GM10266 (cell line): ENCODE data around the gene HACE1.
"Not testable (repeated sequence)": the region's sequence is repeated elsewhere in the genome, so short reads cannot be mapped to it uniquely, and the experiment has no call there.

Source experiments
- DNase-seq: peaks from one replicate; pipeline ENCODE4 v3.0.0; 2012; ENCODE audit errors: extremely low spot score
- TF ChIP-seq, protein P1 (sequence below): IDR thresholded peaks from 2 replicates; pipeline ENCODE4 v1.5.1; 2012; ENCODE audit warnings: mild to moderate bottlenecking, low read depth; ENCODE audit not compliant: control insufficient read depth, insufficient read depth; ENCODE audit errors: missing control alignments

Gene HACE1

DNA sequence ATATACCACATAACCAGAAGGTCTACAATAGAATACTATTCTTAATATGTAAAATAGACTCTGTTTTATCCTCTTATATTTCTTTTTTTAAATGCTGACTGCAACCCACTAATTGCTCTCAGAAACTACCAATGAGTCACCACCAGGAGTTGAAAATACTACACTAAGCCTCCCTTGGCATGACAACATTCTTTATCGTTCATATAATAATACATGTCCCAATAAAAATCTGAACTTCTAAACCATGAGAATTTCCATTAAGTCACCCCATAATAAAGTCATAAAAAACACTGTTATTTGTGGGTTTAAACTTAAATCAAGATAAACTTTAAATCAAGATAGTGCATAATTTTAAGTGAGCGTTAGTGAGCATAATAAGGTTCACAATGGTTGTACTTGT is 4.2 kb downstream of the HACE1 start:
- TF ChIP-seq, protein P1, sequence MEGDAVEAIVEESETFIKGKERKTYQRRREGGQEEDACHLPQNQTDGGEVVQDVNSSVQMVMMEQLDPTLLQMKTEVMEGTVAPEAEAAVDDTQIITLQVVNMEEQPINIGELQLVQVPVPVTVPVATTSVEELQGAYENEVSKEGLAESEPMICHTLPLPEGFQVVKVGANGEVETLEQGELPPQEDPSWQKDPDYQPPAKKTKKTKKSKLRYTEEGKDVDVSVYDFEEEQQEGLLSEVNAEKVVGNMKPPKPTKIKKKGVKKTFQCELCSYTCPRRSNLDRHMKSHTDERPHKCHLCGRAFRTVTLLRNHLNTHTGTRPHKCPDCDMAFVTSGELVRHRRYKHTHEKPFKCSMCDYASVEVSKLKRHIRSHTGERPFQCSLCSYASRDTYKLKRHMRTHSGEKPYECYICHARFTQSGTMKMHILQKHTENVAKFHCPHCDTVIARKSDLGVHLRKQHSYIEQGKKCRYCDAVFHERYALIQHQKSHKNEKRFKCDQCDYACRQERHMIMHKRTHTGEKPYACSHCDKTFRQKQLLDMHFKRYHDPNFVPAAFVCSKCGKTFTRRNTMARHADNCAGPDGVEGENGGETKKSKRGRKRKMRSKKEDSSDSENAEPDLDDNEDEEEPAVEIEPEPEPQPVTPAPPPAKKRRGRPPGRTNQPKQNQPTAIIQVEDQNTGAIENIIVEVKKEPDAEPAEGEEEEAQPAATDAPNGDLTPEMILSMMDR: no peak
- DNase-seq: no peak

DNA sequence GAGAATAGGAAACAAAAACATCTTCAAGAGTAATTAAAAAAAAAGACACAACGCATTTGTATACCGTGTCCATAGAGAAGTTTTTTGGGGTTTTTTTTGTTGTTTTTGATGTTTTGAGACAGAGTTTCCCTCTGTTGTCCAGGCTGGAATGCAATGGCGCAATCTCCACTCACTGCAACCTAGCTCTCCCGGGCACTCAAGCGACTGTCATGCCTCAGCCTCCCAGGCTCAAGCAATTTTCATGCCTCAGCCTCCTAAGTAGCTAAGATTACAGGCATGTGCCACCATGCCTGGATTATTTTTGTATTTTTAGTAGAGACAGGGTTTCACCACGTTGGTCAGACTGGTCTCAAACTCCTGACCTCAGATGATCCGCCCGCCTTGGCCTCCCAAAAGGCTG is 12.0 kb downstream of the HACE1 start:
- not testable (repeated sequence) for DNase-seq

DNA sequence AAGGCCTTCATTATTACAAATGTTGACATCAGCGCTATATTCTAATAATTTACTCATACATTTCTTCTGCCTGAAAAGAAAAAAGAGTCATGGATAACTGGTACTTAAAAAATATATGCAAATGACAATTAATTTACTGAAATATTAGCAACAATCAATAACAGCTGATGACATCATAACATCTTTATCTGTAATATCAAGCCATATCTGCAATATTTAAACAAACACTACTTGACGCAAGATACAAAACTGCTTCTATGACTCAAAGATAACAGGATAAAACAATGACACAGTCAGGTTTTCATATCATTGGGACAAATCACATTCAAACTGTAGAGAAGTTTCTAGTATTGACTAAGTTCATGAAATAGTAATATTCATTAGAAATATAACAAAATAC is 16.5 kb downstream of the HACE1 start:
- DNase-seq: no peak
- TF ChIP-seq, protein P1: no peak

DNA sequence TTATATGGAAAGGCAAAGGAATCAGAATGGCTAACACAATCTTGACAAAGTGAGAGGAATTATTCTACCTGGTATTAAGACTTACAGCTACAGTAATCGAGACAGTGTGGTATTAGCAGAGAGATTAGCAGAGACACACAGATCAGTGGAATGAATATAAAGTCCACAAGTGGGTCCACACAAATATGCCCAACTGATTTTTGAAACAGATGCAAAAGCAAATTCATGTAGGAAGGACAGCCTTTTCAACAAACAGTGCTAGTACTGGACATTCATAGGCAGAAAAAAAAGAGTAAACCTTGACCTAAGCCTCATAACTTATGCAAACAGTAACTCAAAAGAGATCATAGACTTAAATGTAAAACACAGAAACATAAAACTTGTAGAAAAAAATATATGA is 22.6 kb downstream of the HACE1 start:
- DNase-seq: no peak

DNA sequence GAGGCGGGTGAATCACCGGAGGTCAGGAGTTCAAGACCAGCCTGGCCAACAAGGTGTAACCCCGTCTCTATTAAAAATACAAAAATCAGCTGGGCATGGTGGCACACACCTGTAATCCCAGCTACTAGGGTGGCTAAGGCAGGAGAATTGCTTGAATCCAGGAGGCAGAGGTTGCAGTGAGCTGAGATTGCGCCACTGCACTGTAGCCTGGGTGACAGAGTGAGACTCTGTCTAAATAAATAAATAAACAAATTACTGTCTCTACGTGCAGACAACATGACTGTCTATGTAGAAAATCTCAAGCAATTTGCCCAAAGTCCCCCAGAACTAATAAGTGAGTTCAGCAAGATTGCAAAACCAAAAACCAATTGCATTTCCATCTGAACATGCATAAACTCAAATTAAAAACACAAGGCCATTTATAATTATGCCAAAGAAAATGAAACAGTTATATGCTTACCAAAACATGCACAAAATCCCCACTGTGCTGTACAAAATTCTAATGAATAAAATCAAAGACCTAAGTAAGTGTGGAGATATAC is 23.2 kb downstream of the HACE1 start:
- DNase-seq: not testable (repeated sequence)

More for the DNA sequence above, 22.6 kb downstream of the HACE1 start:
- TF ChIP-seq, protein P1: no peak

DNA sequence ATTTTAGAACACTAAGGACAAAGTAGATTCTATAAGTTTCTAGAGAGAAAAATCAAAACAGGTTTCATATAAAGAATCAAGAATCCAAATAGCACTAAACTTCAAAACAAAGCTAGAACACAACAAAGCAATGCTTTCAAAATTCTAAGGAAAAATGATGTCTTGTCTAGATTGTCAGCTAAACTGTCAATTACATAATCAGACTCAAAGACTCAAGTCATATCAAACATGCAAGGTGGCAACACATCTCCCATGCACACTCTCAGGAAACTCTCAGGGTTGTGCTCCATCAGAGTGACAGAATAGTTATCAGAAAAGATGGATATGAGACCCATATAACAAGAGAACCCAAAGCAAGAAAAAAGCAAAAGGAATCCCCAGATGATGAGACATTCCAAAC is 23.9 kb downstream of the HACE1 start:
- DNase-seq: no peak
- TF ChIP-seq, protein P1: no peak

DNA sequence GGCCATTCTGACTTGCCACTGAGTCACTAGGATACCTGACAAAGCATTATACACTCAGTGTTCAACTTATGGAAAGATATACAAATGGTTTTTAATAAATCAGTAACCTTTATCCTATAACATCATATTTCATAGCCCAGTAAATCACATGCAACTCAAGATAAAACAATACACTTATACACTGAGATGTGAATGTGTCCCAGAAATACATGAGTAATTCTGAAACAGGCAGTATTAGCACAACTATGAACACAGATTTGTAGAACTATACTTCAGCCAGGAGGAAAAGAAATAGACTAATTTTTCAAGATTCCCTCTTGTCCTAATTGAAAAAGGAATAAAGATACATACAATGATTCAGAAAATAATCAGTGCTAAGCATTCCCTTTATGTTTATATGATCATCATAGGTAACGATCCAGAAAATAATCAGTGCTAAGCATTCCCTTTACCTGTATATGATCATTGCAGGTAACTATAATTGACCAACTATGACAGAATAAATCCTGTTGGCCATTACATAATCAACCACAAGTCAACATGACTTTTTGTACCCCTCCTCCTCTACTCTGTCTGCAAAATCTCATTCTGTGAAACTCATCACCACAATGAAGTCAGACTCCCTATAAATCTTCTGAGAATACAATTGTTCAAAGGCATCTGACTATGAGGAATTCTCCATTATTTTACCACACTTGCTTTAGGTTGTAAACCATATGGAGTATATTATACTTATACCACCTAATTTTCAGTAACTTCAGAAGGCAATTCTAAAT is 30.3 kb downstream of the HACE1 start:
- TF ChIP-seq, protein P1: no peak
- no peak for DNase-seq

DNA sequence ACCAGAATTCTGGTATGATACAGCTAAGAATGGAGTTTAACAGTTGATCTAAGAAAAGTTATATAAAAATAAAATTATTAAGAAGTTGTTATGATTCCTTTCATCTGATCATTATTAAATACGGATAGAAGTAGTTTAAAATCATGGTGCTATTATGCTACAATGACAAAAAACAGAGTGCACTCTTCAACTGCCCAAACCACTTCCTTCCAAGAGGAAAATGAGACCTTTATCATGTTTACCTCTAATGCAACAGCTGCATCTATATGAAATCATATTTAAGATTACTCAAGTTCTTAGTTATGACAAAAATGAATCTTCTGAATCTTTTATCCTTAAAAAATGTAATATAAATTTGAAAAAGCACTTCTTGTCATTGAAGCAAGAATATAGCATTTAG is 31.2 kb downstream of the HACE1 start:
- TF ChIP-seq, protein P1: no peak
- DNase-seq: no peak

DNA sequence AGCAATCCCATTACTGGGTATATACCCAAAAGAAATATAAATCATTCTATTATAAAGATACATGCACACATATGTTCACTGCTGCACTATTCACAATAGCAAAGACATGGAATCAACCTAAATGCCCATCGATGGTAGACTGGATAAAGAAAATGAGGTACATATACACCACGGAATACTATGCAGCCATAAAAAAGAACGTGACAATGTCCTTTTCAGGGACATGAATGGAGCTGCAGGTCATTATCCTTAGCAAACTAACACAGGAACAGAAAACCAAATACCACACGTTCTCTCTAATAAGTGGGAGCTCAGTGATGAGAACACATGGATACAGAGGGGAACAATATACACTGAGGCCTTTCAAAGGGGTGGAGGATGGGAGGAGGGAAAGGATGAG is 38.9 kb downstream of the HACE1 start:
- not testable (repeated sequence) for DNase-seq
